Hypothalamus (tissue), 51 donors: ENCODE data around the gene UTS2R.
"Not testable (repeated sequence)": the region's sequence is repeated elsewhere in the genome, so short reads cannot be mapped to it uniquely, and the experiment has no call there.

ENCODE experiments used
- DNase-seq, 51 donors: peaks; one replicate each; lab custom pipeline; 2025; lab: John Stamatoyannopoulos, UW

Gene UTS2R

DNA sequence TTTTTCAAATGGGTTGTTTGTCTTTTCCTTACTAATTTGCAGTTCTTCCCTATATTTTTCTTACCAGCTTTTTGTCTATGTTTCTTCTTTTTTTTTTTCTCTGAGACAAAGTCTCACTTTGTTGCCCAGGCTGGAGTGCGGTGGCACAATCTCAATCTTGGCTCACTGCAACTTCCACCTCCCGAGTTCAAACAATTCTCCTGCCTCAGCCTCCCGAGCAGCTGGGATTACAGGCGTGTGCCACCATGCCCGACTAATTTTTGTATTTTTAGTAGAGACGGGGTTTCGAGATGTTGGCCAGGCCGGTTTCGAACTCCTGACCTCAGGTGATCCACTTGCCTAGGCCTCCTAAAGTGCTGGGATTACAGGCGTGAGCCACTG lies 1.5 kb downstream of the UTS2R start:
- not testable (repeated sequence) for DNase-seq

DNA sequence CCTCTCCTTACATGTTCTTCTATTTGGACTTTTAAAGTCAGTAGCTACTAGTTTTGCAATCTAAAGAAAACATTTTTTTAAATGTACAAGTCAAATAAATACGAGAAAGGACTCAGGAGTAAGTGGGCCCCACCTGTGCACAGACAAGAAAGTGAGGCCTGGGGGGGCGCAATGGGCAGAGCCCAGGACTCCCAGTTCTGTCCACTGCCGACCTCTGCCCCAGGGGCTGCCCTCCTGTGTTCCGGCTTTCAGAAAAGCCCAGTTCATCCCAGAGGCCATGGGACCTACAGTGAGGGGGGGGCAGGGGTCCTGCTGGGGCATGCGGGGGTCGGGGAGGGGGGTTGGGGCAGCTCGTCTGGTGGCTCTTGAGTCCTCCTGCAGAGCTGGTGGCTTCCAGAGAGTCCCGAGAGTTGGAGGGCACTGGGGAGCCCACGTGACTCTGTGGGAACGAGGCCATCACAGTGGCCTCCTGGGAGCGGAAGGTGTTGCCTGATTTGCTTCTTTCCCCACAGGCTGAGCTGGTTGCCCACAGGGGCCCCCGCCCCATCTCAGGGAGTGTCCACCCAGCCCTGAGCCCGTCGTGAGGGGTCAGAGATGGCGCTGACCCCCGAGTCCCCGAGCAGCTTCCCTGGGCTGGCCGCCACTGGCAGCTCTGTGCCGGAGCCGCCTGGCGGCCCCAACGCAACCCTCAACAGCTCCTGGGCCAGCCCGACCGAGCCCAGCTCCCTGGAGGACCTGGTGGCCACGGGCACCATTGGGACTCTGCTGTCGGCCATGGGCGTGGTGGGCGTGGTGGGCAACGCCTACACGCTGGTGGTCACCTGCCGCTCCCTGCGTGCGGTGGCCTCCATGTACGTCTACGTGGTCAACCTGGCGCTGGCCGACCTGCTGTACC lies 2.4 kb downstream of the UTS2R start:
- no peak for DNase-seq

DNA sequence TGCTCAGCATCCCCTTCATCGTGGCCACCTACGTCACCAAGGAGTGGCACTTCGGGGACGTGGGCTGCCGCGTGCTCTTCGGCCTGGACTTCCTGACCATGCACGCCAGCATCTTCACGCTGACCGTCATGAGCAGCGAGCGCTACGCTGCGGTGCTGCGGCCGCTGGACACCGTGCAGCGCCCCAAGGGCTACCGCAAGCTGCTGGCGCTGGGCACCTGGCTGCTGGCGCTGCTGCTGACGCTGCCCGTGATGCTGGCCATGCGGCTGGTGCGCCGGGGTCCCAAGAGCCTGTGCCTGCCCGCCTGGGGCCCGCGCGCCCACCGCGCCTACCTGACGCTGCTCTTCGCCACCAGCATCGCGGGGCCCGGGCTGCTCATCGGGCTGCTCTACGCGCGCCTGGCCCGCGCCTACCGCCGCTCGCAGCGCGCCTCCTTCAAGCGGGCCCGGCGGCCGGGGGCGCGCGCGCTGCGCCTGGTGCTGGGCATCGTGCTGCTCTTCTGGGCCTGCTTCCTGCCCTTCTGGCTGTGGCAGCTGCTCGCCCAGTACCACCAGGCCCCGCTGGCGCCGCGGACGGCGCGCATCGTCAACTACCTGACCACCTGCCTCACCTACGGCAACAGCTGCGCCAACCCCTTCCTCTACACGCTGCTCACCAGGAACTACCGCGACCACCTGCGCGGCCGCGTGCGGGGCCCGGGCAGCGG lies 3.2 kb downstream of the UTS2R start:
- DNase-seq, result no peak

DNA sequence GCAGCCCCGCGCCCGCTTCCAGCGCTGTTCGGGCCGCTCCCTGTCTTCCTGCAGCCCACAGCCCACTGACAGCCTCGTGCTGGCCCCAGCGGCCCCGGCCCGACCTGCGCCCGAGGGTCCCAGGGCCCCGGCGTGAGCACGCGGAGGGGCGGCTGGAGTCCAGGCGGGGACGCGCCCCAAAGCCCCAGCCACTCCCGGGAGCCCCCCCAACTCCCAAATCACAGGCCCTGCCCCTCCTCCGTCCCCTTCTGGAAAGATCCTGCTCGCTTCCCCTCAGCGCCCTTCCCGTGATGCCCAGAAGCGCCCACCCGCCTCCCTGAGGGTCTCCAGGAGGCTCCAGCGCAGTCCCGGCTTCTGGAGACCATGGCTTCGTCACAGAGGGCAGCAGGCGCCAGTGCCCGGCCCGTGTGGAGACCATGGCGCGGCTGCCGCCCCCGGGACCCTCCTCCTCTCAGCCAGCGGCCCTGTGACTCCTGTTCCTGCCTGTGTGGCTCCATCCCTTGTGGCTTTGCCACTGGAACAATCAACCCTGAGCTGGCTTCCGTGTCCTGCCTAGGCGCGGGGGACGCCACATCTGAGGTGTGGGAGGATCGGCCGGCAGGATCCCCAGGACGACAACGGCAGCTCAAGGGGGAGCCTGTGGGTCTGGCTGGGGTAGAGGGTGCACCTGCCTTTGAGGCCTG lies 3.9 kb downstream of the UTS2R start:
- no peak for DNase-seq

DNA sequence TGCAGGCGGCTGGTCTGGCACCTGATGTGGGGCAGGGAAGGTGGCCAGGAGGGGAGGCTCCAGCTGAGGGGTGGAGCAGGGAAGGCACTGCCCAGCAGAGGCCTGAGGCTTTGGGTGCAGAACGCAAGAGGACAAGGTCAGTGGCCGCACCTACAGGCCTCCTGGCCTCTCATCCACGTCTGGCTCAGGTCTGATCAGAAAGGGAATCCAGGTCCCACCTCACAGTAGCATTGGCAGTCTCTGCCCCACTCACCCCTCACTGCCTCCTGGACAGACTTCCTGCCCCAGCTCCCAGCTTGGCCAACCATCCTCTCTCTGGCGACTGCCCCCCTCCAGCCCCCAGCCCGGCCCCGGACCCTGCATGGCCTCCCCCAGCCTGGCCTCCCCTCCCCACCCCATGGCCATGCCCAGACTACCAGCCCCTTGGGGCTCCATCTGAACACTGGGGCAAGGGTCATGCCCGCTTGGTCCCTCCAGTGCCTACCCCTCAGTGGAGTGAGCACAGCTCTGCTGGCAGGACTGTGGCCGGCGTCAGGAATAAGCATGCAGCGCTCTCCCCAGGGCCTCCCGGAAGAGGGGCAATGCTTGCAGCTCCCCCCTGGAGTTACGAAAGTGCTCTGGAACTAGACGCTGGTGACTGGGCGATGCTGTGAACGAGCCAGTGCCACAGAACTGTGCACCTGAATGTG lies 4.6 kb downstream of the UTS2R start:
- no peak for DNase-seq

DNA sequence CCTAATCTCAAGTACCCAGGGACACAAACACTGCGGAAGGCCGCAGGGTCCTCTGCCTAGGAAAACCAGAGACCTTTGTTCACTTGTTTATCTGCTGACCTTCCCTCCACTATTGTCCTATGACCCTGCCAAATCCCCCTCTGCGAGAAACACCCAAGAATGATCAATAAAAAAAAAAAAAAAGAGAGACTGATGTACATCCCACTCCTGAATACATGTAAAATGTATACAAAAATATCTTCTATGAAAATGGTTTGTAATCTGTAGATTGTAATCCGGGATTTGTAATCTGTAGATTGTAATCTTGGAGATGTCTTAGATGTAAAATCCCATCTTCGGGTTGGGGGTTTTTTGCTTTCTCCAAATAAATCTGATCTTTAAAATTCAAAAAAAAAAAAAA lies 5.7 kb downstream of the UTS2R start:
- DNase-seq, result not testable (repeated sequence)

DNA sequence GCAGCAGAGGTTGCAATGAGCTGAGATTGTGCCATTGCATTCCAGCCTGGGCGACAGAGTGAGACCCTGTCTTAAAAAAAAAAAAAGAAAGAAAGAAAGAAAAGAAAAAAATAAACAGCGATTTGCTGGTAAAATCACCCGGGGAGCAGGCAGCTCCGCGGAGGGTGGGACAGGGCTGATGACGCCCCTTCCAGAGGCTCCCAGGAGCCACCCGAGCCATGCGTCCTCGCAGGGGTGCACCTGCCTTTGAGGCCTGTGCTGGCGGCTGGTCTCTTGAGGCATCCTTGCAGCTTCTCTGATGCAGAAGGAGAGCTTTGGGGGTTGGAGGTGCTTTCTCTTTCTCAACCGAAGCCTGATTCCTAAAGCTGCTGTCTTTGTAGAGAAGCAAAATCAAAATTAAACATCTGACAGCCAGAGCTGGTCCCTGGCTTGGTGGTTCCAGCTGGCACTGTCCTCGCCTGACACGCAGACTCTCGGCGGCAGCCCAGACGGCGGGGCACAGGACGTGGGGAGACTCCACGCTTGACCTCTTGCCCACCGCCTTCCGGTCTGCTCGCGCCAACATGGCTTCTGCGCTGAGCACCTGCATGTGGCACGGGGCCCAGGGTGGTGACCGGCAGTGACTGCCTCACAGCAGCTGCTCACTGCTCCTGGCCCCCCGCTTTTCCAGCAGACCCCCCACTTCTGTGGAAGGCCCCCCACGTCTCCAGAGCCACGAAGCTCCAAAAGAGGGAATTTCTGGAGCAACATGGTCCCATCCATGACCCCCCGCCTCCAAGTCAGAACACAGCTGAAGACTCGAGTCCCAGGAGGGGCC lies 6.6 kb downstream of the UTS2R start:
- no peak for DNase-seq

DNA sequence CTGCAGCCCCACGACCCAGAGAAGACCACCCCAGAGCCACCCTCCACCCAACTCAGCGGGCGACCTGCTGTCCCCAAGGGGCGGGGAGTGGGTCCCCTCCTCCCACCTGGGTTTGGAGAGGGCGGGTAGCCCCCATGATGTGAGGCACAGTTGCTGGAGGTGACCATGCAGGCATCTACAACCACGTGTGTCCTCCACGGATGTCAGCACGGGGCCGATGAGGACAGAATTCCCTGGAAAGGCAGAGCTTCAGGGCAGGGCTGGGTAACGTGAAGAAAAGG lies 7.1 kb downstream of the UTS2R start:
- no peak for DNase-seq

DNA sequence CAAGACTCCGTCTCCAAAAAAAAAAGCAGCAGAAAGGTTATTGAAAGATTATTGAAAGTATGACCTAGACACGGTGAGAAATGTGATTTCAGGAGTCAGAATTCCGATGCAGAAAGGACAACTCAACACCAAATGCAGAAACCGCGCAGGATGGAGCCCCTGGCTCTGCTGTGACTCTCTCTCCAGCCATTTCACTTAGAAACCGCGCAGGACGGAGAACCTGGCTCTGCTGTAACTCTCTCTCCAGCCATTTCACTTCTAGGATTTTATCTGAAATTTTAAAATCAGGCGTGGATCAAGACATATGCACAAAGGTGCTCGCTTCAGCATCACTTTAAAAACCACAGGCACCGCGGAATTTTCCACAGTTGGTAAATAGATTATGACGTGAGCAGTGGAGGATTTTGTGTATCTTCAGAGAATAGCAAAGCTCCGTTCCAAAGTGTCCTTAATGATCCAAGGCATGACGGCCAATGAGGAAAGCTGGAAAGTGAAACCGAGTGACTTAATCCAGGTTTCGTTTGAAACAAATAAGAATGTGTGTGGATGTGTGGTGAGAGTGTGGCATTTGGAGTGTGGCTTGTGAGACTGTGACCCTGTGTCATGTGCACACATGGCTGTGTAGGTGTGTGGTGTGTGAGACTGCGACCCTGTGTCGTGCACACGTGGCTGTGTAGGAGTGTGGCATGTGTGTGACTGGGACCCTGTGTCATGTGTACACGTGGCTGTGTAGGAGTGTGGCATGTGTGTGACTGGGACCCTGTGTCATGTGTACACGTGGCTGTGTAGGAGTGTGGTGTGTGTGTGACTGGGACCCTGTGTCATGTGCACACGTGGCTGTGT lies 9.5 kb downstream of the UTS2R start:
- DNase-seq, result no peak

DNA sequence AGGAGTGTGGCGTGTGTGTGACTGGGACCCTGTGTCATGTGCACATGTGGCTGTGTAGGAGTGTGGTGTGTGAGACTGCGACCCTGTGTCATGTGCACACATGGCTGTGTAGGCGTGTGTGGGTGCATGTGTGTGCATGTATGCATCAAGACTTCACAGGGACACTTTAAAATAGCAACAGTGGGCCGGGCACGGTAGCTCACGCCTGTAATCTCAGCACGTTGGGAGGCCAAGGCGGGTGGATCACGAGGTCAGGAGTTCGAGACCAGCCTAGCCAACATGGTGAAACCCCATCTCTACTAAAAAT lies 10.1 kb downstream of the UTS2R start:
- peak in 1 of 51 donors; percentile 16 for DNase-seq

DNA sequence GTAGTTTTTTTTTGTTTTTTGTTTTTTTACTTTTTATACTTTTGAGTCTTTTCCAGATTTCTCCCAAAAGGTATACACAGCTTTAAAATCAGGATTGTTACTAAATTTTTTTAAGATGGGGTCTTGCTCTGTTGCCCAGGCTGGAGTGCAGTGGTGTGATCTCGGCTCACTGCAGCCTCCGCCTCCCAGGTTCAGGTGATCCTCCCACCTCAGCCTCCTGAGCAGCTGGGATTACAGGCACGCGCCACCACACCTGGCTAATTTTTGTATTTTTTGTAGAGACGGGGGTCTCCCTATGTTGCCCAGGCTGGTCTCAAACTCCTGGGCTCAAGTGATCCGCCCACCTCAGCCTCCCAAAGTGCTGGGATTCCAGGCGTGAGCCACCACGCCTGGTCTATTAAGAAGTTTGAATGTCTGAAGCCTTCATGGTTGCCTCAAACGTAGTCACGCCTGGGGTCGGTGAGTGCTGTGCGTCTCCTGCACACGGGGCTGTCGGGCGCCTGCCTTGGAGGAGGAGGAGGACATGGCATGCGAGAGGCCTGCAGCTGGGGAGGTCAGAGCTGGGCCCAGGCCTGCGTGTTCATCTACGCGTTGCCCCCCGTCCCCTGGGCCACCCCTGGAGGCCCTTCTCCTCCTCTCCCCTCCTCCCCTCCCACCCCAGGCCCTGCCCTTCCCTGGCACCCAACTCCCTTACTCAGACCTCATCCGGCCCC lies 10.8 kb downstream of the UTS2R start:
- DNase-seq, result not testable (repeated sequence)

DNA sequence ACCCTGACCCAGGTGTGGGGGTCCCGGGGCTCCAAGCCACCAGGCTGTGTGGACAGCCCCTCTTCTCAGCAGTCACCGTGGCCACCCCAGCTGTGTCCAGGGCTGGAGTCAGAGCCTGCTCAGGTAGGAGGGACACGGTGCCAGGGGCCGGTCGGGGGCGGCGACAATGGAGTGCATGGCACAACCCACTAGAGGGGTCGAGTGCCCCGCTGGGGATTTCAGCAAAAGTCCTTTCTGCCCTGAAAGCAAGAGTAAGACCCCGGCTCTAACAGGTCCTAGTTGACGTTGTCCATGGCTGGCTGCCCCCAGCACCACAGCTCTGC lies 11.3 kb downstream of the UTS2R start:
- no peak for DNase-seq

DNA sequence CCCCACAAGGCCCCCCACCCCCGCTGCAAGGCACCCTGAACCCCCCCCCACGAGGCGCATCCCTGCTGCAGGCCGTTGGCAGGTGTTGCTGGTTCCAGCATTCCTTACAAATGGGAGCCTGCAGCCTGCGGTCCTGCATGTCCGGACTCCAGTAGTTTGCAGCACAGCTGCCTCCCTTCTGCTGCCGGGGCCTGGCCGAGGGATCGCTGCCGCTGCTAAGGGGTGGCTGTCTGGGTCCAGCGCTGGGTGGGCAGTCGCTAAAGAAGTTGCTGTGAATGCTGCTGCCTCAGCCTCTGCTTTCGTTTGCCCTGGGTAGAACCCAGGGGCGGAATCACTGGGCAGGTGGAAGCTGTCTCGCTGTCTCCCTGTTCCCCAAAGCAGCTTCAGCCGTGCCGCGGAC lies 11.8 kb downstream of the UTS2R start:
- no peak for DNase-seq

DNA sequence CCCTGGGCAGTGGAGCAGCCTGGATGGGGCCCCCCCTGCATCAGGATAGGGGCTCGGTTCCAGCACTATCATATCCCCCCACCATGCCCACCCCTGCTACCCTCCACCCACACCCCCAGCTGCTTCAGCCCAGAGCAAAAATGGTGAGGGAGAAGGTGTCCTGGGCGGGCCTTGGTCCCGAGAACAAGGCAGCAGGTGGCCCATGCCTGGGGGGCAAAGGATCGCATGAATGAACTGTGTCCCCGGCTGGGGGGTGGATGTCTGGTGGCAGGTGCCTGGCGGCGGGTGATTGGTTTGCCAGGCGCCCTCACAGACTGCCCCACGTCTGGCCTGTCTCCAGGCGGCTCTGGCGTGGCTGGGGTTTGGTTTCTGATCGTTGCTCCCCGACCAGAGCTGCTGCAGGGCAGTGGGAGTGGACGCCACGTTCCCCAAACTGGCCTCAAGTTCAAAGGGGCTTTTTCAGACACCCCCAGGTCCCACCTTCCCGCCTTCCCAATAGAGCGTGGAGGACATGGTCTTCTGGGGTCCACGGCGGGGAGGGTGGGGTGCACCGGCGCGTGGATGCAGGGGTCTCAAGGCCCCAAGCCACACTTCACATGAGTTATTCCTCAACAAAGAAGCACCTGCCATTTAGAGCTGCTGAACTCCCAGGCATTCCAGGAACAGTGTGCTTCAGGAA lies 12.6 kb downstream of the UTS2R start:
- DNase-seq, result no peak

DNA sequence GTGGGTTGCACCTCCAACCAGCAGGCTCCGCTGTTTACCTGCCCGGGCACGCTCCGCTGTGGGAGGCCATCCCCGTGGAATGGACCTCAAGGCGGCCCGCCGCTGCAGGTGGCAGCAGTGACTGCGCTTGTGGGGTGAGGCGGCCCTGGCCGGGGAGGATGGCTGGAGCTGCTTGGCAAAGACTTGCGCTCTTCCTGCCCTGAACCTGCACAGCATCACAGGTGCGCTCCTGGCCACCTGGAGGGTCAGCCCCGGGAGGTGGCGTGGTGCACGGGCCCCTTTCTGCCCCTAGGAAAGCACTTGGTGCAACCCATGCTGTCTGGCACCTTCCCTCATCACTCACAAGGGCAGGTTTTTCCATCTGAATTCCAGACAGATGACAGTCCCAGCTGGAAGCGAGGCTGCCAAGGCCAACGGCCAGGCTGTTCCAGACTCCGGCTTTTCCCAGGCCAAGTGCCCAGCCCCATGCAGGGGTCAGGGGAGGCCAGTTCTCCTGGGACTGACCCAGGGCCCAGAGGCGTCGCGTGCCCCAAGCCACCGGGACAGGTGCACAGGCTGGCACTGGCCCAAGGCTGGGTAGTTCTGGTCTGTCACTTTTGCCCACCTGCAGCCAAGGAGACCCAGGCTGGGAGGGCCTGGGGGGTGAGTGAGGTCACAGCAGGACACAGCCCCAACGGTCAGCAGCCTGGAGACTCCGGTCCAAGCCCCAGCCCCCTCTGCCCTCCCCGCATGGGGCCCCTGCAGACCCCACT lies 13.3 kb downstream of the UTS2R start:
- DNase-seq, result peak in 6 of 51 donors; percentile 8 to 60 (median 24)

DNA sequence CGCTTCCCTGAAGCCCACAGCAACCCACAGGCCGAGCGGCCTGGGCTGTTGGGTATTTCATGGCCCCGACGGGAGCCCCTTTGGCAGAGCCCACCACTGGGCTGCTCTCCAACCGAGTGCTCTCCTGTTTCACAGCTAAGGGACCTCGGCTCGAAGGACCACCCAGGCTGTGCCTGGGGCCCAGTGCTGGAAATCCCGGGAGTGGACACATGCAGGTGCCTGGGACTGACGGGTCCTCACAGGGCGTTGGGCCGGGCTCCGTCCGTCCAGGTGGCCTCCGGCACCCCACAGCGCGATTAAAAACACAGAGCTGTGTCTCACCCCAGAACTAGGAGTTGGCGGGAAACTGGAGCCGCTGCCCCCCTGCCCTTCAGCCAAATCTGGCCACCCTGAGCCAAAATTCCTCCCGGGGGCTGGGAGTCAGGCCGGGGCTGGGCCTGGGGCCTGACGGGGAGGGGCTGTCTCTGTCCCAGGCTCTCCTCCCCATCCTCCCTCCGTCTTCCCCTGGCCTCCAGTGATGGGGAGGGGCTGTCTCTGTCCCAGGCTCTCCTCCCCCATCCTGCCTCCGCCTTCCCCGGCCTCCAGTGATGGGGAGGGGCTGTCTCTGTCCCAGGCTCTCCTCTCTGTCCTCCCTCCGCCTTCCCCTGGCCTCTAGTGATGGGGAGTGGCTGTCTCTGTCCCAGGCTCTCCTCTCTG lies 14.1 kb downstream of the UTS2R start:
- DNase-seq, result no peak

DNA sequence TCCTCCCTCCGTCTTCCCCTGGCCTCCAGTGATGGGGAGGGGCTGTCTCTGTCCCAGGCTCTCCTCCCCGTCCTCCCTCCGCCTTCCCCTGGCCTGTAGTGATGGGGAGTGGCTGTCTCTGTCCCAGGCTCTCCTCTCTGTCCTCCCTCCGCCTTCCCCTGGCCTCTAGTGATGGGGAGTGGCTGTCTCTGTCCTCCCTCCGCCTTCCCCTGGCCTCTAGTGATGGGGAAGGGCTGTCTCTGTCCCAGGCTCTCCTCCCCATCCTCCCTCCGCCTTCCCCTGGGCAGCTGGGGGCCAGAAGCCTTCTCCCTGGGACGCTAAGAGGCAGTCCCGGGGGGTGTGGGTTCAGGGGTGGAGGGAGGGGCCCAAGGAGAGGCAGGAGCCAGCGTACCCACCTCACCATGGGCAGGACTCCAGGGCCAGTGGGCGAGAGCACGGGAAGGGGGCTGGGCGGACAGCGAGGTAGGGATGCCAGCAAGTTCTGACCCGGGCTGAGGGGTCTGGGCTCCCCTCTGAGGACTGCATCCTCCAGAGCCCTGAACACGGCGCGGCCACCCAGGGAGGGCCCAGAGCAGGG lies 14.8 kb downstream of the UTS2R start:
- DNase-seq, result no peak
